ENCODE data around the gene PEX7.

- TF ChIP-seq, protein P1, sequence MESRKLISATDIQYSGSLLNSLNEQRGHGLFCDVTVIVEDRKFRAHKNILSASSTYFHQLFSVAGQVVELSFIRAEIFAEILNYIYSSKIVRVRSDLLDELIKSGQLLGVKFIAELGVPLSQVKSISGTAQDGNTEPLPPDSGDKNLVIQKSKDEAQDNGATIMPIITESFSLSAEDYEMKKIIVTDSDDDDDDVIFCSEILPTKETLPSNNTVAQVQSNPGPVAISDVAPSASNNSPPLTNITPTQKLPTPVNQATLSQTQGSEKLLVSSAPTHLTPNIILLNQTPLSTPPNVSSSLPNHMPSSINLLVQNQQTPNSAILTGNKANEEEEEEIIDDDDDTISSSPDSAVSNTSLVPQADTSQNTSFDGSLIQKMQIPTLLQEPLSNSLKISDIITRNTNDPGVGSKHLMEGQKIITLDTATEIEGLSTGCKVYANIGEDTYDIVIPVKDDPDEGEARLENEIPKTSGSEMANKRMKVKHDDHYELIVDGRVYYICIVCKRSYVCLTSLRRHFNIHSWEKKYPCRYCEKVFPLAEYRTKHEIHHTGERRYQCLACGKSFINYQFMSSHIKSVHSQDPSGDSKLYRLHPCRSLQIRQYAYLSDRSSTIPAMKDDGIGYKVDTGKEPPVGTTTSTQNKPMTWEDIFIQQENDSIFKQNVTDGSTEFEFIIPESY (IDR thresholded peaks at IDR 0.05; ENCODE audit: extremely low read depth, insufficient replicate concordance, low read length) = no peak
- TF ChIP-seq, protein P2, sequence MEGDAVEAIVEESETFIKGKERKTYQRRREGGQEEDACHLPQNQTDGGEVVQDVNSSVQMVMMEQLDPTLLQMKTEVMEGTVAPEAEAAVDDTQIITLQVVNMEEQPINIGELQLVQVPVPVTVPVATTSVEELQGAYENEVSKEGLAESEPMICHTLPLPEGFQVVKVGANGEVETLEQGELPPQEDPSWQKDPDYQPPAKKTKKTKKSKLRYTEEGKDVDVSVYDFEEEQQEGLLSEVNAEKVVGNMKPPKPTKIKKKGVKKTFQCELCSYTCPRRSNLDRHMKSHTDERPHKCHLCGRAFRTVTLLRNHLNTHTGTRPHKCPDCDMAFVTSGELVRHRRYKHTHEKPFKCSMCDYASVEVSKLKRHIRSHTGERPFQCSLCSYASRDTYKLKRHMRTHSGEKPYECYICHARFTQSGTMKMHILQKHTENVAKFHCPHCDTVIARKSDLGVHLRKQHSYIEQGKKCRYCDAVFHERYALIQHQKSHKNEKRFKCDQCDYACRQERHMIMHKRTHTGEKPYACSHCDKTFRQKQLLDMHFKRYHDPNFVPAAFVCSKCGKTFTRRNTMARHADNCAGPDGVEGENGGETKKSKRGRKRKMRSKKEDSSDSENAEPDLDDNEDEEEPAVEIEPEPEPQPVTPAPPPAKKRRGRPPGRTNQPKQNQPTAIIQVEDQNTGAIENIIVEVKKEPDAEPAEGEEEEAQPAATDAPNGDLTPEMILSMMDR (IDR thresholded peaks at IDR 0.05 in 2 of 3, conservative IDR thresholded peaks at IDR 0.05 in 1 of 3; ENCODE audit: borderline replicate concordance in 1 of 3, insufficient read depth in 1 of 3, low read depth in 2 of 3, low read length in 2 of 3) = no peak
- TF ChIP-seq ELF1 (IDR thresholded peaks at IDR 0.05; ENCODE audit: borderline replicate concordance, low read depth) (no peak), POLR2A (IDR thresholded peaks at IDR 0.05; ENCODE audit: borderline replicate concordance, extremely low read depth, insufficient read depth, insufficient read length) (no peak), EZH2 (IDR thresholded peaks at IDR 0.05) (no peak), CEBPB (IDR thresholded peaks at IDR 0.05; ENCODE audit: low read depth) (no peak), JUND (IDR thresholded peaks at IDR 0.05) (no peak), SP1 (IDR thresholded peaks at IDR 0.05; ENCODE audit: low read depth) (no peak), YY1 (IDR thresholded peaks at IDR 0.05; ENCODE audit: extremely low read depth, insufficient replicate concordance, low read depth, low read length) (no peak), POLR2AphosphoS5 (IDR thresholded peaks at IDR 0.05; ENCODE audit: low read depth, low read length) (no peak), ZNF274 (IDR thresholded peaks at IDR 0.05; ENCODE audit: low read depth, low read length) (no peak), TCF7L2 (IDR thresholded peaks at IDR 0.05; ENCODE audit: borderline replicate concordance, extremely low read depth, insufficient read depth, insufficient read length) (no peak)
- TF ChIP-seq, protein P3, sequence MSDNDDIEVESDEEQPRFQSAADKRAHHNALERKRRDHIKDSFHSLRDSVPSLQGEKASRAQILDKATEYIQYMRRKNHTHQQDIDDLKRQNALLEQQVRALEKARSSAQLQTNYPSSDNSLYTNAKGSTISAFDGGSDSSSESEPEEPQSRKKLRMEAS (IDR thresholded peaks at IDR 0.05) = no peak
These were observed 26.4 kb upstream of the PEX7 start for GRCh38 chr6:136795996-136796395.

All from HCT116 (cell line).